ENCODE measurements around the gene AP3S2. TPM values are rescaled to one million over a fixed set of nuclear protein-coding genes. Genes with fewer than 3 reads are reported as not detected.
"Not testable (repeated sequence)": the region's sequence is repeated elsewhere in the genome, so short reads cannot be mapped to it uniquely, and the experiment has no call there.

AP3S2 gene
- total RNA-seq, 1 donor from 2014 or later: 47.5 TPM

GRCh38 chr15:89847101-89847500 lies 46.7 kb downstream of the AP3S2 start:
- DNase-seq (no peak), ATAC-seq (ENCODE audit: poor library complexity) (no peak)
- intact Hi-C loops (cut with DNase I): no loop called here

GRCh38 chr15:89845305-89845893 lies 48.4 kb downstream of the AP3S2 start:
- intact Hi-C loops (cut with DNase I): no loop called here
- ATAC-seq (ENCODE audit: poor library complexity): no peak
- no peak for DNase-seq

- no peak for ATAC-seq (ENCODE audit: poor library complexity)
- no peak for DNase-seq
- intact Hi-C loops (cut with DNase I): no loop called here
Measured at GRCh38 chr15:89841962-89842361, 51.8 kb downstream of the AP3S2 start.

- DNase-seq: no peak
- intact Hi-C loops (cut with DNase I): no loop called here
- ATAC-seq (ENCODE audit: poor library complexity): no peak
Measured at GRCh38 chr15:89841306-89841705, 52.5 kb downstream of the AP3S2 start.

GRCh38 chr15:89839167-89839810 lies 54.5 kb downstream of the AP3S2 start:
- intact Hi-C loops (cut with DNase I): no loop called here
- DNase-seq: no peak
- no peak for ATAC-seq (ENCODE audit: poor library complexity)

GRCh38 chr15:89837830-89838178 lies 56.0 kb downstream of the AP3S2 start:
- DNase-seq (no peak), ATAC-seq (ENCODE audit: poor library complexity) (peak; percentile 24)
- intact Hi-C loops (cut with DNase I): no loop called here

GRCh38 chr15:89837134-89837829 lies 56.5 kb downstream of the AP3S2 start:
- intact Hi-C loops (cut with DNase I): no loop called here
- DNase-seq (no peak), ATAC-seq (ENCODE audit: poor library complexity) (peak; percentile 32)

GRCh38 chr15:89836267-89837133 lies 57.3 kb downstream of the AP3S2 start:
- no peak for DNase-seq
- intact Hi-C loops (cut with DNase I): no loop called here
- peak; percentile 71 for ATAC-seq (ENCODE audit: poor library complexity)

GRCh38 chr15:89835176-89835564 lies 58.6 kb downstream of the AP3S2 start:
- ATAC-seq (ENCODE audit: poor library complexity): no peak
- intact Hi-C loops (cut with DNase I): no loop called here
- no peak for DNase-seq

GRCh38 chr15:89834465-89835175 lies 59.2 kb downstream of the AP3S2 start:
- DNase-seq; intact Hi-C loops (cut with DNase I); ATAC-seq (ENCODE audit: poor library complexity): not testable (repeated sequence)

- intact Hi-C loops (cut with DNase I): no loop called here
- DNase-seq: no peak
Measured at GRCh38 chr15:89833966-89834365, 59.8 kb downstream of the AP3S2 start.

GRCh38 chr15:89830639-89831038 lies 63.2 kb downstream of the AP3S2 start:
- ATAC-seq (ENCODE audit: poor library complexity) (no peak), DNase-seq (no peak)
- intact Hi-C loops (cut with DNase I): no loop called here

More at GRCh38 chr15:89833966-89834365, 59.8 kb downstream of the AP3S2 start:
- no peak for ATAC-seq (ENCODE audit: poor library complexity)

- intact Hi-C loops (cut with DNase I): no loop called here
- ATAC-seq (ENCODE audit: poor library complexity) (no peak), DNase-seq (no peak)
Measured at GRCh38 chr15:89829616-89830440, 64.0 kb downstream of the AP3S2 start.

- DNase-seq (no peak), ATAC-seq (ENCODE audit: poor library complexity) (no peak)
- intact Hi-C loops (cut with DNase I): no loop called here
Measured at GRCh38 chr15:89829161-89829560, 64.6 kb downstream of the AP3S2 start.

GRCh38 chr15:89828281-89829145 lies 65.3 kb downstream of the AP3S2 start:
- intact Hi-C loops (cut with DNase I): no loop called here
- DNase-seq: peak; percentile 84
- ATAC-seq (ENCODE audit: poor library complexity): peak; percentile 90

GRCh38 chr15:89827829-89828228 lies 66.0 kb downstream of the AP3S2 start:
- intact Hi-C loops (cut with DNase I): no loop called here
- ATAC-seq (ENCODE audit: poor library complexity): peak; percentile 35
- no peak for DNase-seq
